ENCODE measurements around the gene ZDHHC14.

- TF ChIP-seq CTCF (IDR thresholded peaks at IDR 0.05) (no peak), POLR2A (IDR thresholded peaks at IDR 0.05) (no peak), POLR2AphosphoS5 (IDR thresholded peaks at IDR 0.05) (no peak)
Observed at GRCh38 chr6:157574851-157575424, 193.9 kb downstream of the ZDHHC14 start.
